Activated T-cell treated with anti-CD3 and anti-CD28 coated beads, Interleukin-2, amount 50 U/mL, for 1 hour (primary cell): ENCODE data around the gene LY86.

Experiments used
- DNase-seq: peaks from one replicate; pipeline ENCODE4 v3.0.0-alpha.2; 2020

LY86 gene

DNA sequence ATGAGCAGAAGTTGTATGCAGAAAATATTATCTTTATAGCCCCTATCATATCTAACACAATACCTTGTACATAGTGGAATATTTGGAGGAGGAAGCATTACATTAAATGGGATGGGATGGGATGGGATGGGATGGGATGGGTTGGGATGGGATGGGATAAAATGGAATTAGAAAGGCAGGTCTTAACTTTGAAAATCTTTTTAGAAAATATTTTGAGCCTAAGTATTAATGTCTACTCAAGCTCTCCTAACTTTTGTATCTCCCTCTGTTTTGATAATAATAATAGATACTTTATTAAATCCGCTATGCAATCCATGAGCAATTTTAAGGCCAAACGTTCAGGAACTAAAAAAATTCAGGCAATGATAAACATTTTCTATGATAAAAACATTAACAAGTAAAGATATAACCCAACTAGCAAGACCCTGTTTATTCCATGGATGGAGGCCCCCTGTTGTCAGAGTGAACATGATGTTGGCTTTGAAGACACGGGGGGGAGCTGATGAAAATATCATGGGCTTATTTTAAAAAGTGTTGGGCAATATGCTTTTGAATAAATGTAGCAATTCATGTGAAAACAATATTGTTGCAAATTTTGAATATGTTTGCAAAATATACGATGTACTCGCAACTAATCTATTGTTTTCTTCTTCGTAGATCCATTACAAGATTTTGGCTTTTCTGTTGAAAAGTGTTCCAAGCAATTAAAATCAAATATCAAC lies 35.9 kb downstream of the LY86 start:
- no peak for DNase-seq

DNA sequence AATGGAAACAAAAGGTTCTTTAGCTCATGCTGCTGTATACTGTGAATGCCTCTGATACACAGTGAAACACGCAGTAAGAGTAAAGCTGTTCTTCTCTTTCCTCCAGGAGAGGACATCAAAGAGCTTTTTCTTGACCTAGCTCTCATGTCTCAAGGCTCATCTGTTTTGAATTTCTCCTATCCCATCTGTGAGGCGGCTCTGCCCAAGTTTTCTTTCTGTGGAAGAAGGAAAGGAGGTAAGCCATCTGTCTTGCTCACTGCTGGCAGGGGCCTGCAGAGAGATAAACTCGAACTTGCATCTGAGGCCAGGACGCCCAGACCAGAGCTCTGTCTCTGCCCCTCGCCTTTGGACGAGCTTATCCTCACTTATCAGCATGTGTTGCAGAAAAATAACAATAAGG lies 37.7 kb downstream of the LY86 start:
- no peak for DNase-seq

DNA sequence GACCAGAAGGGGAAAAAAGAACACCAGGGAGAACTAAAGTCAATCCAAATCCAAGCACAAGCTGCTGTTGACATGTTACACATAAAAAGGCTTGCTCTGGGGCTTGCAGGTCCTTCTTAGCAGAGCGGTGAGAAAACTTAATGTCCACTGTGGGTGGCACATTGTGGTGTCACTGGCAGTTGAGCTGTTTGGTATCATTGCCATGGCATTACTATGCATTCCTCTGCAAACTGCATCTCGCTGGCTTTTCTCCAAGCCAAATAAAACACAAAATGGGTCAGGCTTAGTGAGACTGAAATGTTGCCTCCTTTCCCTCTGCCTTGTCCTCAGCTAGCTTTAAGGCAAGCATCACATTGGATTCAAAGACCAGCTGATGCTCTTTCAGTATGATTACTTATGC lies 40.9 kb downstream of the LY86 start:
- no peak for DNase-seq

DNA sequence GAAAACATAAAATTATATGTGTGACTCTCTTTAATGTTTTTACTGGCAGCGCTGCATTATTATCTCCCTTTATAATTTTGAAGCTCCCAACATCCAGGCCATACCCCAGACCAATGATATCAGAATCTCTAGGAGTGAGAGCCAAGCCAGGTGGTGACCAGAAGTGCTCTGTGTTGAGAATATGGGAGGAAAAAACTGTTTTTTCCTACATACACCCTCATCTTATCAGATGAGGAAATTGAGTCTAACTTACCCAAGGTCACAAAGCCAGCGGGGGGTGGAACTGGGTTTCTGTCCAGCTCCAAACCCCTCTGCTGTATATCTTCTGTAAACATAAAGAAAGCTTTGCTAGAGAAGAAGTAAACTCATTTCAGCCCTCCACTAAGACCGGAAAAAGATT lies 42.5 kb downstream of the LY86 start:
- DNase-seq, result no peak

DNA sequence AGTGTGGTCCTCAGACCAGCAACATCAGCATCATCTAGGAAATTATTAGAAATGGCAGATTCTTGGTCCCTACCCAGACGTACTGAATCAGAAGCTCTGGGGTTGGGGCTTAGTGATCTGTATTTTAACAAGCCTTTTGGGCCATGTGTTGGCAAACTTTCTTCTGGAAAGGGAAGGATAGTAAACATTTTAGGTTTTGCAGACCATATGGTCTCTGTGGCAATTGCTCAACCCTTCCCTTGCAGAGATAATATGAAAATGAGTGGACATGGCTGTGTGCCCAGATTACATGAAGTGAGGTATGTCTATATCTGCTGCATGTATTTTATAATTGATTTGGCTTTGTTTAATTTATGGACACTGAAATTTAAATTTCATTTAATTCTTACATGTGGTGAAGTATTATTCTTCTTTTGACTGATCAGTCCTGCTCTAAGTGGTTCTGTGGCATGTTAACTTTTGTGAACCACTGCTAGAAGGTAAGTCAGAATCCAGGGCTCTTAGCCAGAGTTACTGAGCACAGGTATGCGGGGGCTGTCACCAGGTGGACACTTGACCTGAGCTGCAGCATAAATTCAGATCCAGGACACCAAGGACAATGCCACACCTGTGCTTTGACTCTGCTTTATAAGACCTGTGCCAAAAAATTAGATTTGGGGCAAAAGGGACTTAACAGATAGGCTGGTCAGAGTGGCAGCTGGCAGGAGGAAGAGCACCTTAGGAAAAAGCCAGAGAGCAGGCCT lies 43.2 kb downstream of the LY86 start:
- no peak for DNase-seq

DNA sequence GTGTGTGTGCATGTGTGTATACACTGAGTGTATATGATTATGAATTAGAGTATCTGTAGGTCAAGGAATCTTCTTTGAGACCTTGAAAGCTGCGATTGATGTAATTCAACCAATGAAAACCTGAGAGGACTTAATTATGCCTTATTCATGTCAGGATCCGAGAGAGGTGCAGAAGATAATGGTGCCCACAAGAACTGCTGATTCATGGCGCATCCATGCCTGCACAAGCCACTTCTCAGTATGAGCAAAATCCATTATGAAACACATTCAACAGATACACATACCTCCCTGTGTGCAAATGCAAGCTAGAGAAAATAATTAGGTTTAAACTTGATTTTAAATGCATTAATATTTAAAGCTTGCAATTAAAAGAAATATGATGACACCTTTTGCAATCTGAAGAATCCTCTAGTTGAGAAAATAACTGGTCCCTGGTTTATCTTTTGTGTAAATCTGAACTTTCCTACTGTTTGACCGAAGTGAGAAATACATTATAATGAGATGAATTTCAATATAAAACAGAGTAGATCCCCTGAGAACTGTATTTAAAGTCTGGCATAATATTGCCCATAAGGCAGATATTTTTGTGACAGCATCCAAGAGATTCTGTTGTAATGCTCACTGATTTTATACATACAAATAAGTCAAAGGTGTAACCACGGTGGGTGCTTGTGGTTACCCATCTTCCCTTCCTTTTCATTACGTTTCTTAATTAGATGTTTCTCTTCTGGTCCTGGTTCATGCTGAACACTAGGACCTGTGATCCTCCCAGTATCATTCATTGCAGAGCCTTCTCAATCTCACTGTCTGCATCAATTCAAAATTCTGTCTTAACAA lies 45.6 kb downstream of the LY86 start:
- no peak for DNase-seq

DNA sequence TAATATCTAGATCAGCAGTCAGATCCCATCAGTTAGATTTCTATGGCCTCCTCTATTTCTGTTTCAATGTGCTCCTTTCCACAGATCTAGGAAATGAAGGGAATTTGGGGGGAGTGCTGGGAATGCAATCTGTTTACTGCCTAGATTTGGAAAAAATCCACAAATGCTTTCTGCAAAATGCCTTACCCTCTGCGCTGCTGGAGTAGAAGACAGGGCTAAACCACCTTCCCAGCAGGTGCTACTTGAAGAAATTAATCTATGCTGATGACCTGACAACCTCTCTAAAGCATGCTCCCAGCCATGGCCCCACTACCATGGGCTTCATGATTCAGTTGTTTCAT lies 46.2 kb downstream of the LY86 start:
- no peak for DNase-seq

DNA sequence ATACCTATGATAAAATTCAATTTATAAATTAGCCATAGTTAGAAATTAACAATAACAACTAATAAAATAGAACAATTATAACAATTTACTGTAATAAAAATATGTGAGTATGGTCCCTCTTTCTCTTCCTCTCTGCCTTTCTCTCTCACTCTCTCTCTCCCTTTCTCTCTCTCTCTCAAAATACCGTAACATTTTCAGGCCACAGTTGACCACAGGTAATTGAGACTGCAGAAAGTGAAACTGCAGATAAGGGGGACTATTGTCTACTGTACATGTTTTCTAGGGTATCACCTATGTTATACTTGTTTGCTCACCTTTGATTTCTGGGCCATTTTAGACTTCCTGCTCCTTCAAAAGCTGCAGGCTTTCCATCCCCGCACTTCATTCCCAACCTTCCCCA lies 46.8 kb downstream of the LY86 start:
- DNase-seq, result no peak

DNA sequence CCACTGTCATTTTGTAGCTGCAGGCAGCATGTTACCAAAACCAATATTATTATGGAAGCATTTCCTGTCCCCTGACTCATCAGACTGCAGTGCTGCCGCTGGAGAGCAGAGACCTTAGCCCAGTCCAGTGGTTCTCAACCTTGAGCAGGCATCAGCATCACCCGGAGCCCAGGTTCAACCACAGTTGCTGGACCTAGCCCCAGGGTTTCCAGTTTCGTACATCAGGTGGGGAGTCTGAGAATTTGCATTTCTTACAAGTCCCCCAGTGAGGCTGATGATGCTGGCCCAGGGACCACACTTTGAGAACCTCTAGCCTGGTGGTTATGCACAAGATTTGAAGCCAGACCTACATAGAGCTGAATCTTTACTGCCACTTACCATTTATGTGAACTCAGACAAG lies 47.3 kb downstream of the LY86 start:
- DNase-seq, result no peak

DNA sequence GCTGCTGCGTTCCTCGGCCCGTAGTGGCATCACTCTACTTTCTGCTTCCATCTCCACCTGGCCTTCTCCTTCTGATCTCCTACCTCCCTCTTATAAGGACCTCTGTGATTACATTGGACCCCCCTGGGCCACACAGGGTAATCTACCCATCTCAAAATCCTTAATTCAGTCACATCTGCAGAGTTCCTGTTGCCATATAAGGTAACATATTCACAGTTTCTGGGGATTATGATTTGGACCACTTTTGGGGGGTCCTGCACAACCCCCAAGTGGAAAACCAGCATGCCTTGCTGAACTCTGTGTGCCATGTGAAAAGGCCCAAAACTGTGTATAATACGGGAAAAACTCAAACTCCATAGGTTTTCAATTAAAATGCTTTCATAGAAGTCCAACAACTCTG lies 51.1 kb downstream of the LY86 start:
- DNase-seq, result no peak

DNA sequence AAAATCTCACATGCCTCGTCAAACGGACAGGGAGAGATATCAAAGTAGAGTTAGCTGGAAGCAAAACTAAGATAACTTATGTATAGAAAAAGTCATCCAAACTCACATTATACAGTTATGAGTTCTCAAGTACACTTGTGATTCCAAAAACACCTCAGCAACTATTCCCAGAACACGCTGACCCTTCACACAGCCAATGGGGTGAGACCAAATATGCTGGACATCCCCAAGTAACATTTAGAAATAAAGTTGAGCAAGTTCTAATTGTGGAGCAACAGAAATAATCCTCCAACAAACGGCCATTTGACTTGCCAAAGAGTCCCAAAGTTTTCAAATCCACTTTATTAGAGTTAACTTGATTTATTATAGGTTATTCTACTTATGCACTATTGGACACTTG lies 52.4 kb downstream of the LY86 start:
- no peak for DNase-seq

DNA sequence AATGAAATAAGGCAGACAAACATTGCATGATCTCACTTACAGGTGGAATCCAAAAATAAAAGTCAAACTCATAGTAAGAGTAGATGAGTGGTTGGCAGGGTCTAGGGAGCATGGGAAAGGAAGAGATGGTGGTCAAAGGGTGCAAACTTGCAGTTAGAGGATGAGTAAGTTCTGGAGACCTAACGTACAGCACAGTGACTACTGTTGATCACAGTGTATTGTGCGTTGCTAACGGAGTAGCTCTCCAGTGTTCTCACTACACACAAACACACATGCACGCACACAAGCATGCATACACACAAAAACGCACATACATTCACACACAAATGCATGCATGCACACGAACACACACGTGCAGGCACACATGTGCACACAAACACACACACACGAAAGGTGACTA lies 54.9 kb downstream of the LY86 start:
- DNase-seq, result no peak

DNA sequence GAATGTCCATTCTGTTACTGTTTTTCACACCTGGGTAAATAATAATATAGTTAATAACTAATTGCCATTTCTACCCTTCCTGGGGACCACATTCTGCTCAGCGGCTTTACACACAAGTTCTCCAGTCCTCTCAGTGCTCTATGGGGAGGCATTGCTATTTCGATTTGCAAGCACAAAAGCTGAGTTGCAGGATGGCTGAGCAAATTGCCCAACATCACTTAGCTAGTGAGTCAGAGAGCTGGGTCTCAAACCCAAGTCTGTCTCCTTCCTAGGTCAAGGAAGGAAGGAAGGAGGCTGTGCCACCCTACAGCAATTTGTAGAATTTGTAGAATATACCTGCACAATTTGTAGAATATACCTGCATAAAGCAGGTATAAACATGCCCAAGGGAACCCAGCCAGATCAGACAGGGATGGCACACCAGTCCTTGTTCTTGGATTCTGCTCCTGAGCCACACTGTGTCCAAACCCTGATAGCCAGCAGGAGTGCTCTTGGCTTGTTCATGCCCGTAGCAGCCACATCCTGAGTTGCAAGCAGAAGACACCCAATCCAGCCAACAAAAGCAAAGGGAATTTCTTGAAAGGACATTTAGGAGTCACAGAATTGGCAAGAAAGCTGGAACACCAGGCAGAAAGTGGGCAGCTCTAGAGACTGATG lies 56.9 kb downstream of the LY86 start:
- DNase-seq, result no peak

DNA sequence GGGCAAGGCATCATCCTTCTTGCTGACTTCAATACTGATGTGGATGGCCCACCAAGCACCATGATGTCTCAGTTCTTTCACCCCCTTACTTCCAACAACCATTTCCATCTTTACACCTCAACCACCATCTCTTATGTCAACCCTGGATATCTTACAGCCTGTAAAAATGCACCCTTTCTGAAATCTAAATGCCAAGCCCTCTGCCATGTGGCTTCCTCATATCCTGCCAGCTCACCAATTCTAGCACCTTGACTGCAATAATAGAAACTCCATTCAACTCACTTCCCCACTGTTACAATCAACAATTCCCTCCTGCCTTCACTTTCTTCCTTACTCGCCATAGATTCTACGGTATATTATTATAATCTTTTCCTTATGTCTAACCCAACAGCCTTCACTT lies 57.9 kb downstream of the LY86 start:
- no peak for DNase-seq

DNA sequence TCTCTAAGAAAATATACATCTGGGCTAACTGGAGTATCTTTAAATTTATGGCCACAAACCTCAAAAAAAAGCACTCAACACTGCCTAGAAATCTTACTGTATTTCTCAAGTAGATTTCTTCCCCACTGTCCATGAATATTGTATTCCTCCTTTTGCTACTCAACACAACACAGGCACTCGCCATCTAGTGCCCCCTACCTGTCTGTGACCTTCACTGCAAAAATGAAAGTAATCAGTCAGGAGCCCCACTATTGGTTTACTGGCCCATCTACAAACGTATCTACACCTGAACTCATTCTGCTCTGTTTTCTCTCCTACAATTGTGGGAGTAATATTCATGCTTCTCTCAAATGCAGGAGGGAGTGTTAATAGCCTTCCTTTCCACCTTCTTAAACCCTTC lies 58.3 kb downstream of the LY86 start:
- DNase-seq, result no peak

DNA sequence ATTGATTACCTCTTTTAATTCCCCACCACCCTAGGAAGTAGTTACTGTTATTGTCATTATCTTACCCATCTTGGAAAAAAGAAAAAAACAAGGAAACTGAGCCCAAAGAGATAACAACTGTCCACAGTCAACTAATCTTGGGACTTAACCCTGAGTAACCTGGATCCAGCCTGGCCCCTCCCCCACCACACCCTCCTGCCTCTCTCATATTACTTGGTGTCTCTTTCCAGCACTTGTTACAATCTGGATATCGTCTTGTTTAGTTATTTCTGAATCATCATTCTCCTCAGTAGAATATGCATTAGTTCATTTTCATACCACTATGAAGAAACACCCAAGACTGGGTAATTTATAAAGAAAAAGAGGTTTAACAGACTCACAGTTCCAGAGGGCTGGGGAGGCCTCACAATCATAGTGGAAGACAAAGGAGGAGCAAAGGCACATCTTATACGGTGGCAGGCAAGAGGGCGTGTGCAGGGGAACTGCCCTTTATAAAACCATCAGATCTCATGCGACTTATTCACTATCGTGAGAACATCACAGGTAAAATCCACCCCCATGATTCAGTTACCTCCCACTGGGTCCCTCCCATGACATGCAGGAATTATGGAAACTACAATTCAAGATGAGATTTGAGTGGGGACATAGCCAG lies 60.3 kb downstream of the LY86 start:
- no peak for DNase-seq

DNA sequence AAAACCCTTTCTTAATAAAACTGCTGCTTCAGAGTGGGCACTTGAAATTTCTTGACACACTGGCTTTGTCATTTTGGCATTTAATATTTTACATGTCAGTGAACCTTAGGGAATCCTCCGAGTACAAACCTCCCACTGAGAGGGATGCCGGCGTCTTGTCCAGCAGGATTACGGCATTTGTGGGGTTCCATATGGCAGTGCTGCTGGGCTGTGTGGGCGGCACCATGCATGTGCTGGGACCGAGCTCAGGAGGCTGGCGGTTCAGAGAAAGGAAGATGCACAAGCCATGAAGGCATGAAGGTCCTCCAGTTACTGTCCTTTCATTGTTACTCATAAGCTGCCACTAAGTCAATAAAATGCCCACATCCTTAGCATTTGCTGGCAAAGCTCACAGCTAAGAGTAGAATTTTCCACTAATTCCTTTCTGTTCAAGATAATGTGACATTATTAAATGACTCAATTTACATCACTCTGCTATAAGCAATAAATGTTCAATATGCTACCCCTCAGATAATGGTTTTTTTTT lies 61.4 kb downstream of the LY86 start:
- DNase-seq, result no peak

DNA sequence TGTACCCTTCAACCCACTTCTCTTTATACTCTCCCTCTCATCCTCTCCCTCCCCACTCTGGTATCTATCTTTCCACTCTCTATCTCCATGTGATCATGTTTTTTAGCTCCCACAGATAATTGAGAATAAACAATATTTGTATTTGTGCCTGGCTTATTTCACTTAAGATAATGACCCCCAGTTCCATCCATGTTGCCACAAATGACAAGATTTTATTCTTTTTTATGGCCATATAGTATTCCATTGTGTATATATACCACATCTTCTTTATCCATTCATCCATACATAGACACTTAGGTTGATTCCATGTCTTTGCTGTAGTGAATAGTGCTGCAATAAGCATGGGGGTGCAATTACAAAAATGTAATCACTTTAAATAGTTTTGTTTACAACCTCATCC lies 62.3 kb downstream of the LY86 start:
- no peak for DNase-seq

DNA sequence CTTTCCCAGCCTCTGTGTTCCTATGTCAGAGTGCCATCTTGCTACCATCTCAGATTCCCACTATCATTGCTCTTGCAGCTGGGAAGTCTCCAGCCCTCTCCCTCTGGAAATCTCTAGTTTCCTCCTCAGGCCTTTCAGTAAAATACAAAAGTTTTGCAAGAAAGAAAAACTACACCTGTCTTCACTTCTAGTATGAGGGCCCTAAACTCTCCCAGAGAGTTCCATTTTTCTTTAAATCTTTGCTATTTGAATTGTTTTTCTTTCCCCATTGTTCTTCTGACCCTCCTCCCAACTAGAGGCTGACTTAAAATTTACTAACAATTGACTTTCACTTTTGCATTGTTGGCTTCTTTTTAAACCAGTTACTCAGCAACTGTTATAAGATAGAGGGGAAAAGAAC lies 62.8 kb downstream of the LY86 start:
- no peak for DNase-seq

DNA sequence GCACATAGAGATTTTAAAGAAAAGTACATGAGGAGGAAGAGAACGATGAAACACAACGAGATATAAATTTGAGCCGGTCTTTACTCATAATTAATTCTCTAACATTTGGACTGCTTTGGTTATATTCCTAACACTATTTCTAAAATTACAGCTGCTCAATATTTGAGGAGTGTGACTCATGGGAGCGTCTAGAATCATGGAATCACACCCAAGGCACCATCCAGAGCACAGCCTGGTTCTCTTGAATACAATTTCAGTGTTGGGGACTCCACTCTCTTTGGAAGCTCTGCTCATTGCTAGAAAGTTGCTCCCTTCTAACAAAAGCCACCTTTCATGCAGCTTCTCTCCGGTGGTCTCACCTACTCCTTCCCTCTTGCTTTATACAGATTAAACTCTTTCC lies 64.4 kb downstream of the LY86 start:
- DNase-seq, result no peak

DNA sequence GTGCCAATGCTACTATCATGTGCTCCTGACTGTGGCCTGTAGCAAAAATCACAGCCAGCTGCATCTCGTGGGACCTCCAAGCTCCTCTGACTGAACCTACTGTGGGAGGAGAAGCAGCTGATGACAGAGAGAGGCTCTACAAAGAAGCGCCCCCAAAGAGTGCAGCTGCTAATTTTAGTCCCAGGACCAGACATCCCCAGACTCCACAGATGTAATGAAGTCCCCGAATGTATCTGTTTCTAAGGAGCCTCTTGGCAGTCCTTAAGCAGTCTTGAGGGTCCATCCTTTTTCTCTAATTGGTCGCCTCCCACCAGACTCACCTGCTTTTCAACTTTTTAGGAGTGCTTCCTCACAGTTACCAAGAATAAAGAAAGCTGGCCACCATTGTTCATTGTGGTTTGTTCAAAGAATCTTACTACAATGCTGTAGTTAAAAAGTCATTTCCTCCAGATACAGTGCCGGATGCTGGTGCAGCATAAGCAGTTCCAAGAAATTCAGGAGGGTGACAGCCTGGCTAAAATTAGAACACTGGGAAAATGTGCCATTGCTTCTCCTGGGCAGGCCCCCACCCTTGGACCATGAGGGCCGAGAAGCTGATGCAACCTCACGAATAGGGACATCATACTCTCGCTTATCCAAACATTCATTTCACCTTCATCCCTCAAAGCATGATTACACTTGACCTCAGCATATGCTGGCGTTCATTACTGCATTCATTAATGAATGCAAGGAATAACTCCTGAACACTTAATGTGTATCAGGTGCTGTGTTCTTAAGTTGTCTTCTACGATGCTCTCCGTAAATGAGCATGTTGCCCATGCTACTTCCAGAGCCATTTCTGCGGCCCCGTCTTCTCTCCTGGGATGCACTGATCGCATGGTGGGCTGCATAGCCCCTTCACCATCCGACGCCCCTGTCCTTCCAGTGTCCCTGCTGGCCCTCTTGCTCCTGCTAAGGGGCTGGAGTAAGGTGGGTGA lies 66.4 kb downstream of the LY86 start:
- peak; percentile 34 for DNase-seq
